H1 (cell line): ENCODE results near the gene LUM. TPM values are rescaled to one million over a fixed set of nuclear protein-coding genes. Genes with fewer than 3 reads are reported as not detected.

Experiments used
- CTCF ChIA-PET: fragments of 300-600 bp; sonication (Branson Sonifier 250); formaldehyde crosslinking; loops from one replicate; lab custom pipeline; 2021; ENCODE audit not compliant: partially characterized antibody; lab: Charles Lee
- POLR2A ChIA-PET: fragments of 300-600 bp; sonication (Branson Sonifier 250); formaldehyde crosslinking; loops from one replicate; lab custom pipeline; 2021; ENCODE audit warnings: inconsistent platforms; ENCODE audit not compliant: partially characterized antibody; lab: Charles Lee
- DNase-seq, 2 experiments: peaks; one replicate each; pipeline versions ENCODE4 v3.0.0 to v3.0.0-alpha.2; 2010 to 2022; ENCODE audit warnings: low spot score in 2 of 2, low read depth in 1 of 2, mixed read lengths in 1 of 2
- FAIRE-seq: peaks from 2 replicates; lab custom pipeline; 2011; peaks lifted over from hg19 to GRCh38; lab: Jason Lieb, UNC
- H2AFZ ChIP-seq: 2 replicates; pipeline ENCODE4 v1.8.1; 2012; ENCODE audit warnings: low read length, inconsistent platforms
- H2AK5ac ChIP-seq: 2 replicates; pipeline ENCODE4 v1.6.1; 2013; ENCODE audit warnings: low read depth, low read length
- H2BK120ac ChIP-seq: replicated peaks from 2 replicates; pipeline ENCODE3; 2013; ENCODE audit warnings: low read depth, low read length, inconsistent platforms
- H2BK12ac ChIP-seq: 2 replicates; pipeline ENCODE4 v1.6.1; 2013; ENCODE audit warnings: low read depth, low read length
- H2BK15ac ChIP-seq: 2 replicates; pipeline ENCODE4 v1.6.1; 2013; ENCODE audit warnings: low read length
- H2BK20ac ChIP-seq: 2 replicates; pipeline ENCODE4 v1.6.1; 2013; ENCODE audit warnings: low read length
- H2BK5ac ChIP-seq: 2 replicates; pipeline ENCODE4 v1.6.1; 2013; ENCODE audit warnings: low read depth, low read length
- H3K14ac ChIP-seq: 2 replicates; pipeline ENCODE4 v1.6.1; 2013; ENCODE audit warnings: inconsistent platforms; ENCODE audit not compliant: insufficient read length
- H3K18ac ChIP-seq: 2 replicates; pipeline ENCODE4 v1.6.1; 2013; ENCODE audit warnings: low read length; ENCODE audit errors: extremely low read depth
- H3K23ac ChIP-seq: 2 replicates; pipeline ENCODE4 v1.6.1; 2013; ENCODE audit warnings: inconsistent platforms; ENCODE audit not compliant: insufficient read length
- H3K23me2 ChIP-seq: 2 replicates; pipeline ENCODE4 v1.6.1; 2013; ENCODE audit warnings: low read depth, low read length
- H3K27ac ChIP-seq: 2 replicates; pipeline ENCODE4 v1.6.1; 2011; ENCODE audit warnings: low read depth, low read length, inconsistent platforms
- H3K27me3 ChIP-seq, 4 experiments: replicated peaks in 1 of 4; 1 replicate in 1 of 4; 2 replicates in 3 of 4; pipeline versions ENCODE4 v1.6.1 to v1.8.1; 2011 to 2013; ENCODE audit warnings: low read length in 3 of 4, mild to moderate bottlenecking in 3 of 4, inconsistent platforms in 2 of 4, mixed read lengths in 2 of 4, moderate library complexity in 1 of 4; ENCODE audit not compliant: control insufficient read depth in 3 of 4, insufficient read depth in 3 of 4; ENCODE audit errors: extremely low read depth in 1 of 4
- H3K36me3 ChIP-seq, 4 experiments: 2 replicates each; pipeline versions ENCODE4 v1.6.1 to v1.8.1; 2011 to 2013; ENCODE audit warnings: mild to moderate bottlenecking in 4 of 4, low read length in 3 of 4, moderate library complexity in 2 of 4, control low read depth in 1 of 4, inconsistent platforms in 1 of 4; ENCODE audit not compliant: insufficient read depth in 4 of 4, control insufficient read depth in 2 of 4
- H3K4ac ChIP-seq: replicated peaks from 2 replicates; pipeline ENCODE3; 2013; ENCODE audit warnings: low read length, low read depth, mixed read lengths, inconsistent platforms; ENCODE audit not compliant: insufficient read length
- H3K4me1 ChIP-seq, 4 experiments: replicated peaks in 1 of 4; 1 replicate in 1 of 4; 2 replicates in 3 of 4; pipeline versions ENCODE4 v1.6.1 to v1.8.1; 2011 to 2013; ENCODE audit warnings: low read length in 3 of 4, inconsistent platforms in 2 of 4, mixed read lengths in 1 of 4; ENCODE audit not compliant: insufficient read depth in 4 of 4, control insufficient read depth in 3 of 4
- H3K4me2 ChIP-seq, 2 experiments: 2 replicates each; pipeline versions ENCODE4 v1.6.1 to v1.8.1; 2011 to 2013; ENCODE audit warnings: low read depth in 2 of 2, low read length in 2 of 2, control low read depth in 1 of 2, inconsistent platforms in 1 of 2, mild to moderate bottlenecking in 1 of 2; ENCODE audit not compliant: insufficient read depth in 1 of 2
- H3K4me3 ChIP-seq, 4 experiments: fragments of 200-600, 300-600 bp in 1 of 4; sonication (generic), shearing (Covaris generic), sonication (Bioruptor Twin) in 1 of 4; 2 replicates each; pipeline versions ENCODE4 v1.5.1 to v1.8.1; 2011 to 2016; ENCODE audit warnings: low read length in 4 of 4, low read depth in 3 of 4, control low read depth in 2 of 4, inconsistent platforms in 2 of 4, mild to moderate bottlenecking in 2 of 4, mixed read lengths in 1 of 4, moderate library complexity in 1 of 4; ENCODE audit not compliant: insufficient read depth in 2 of 4; ENCODE audit errors: extremely low read depth in 1 of 4
- H3K56ac ChIP-seq: replicated peaks from 2 replicates; pipeline ENCODE3; 2013; ENCODE audit warnings: low read depth, mild to moderate bottlenecking, mixed read lengths, low read length, inconsistent platforms; ENCODE audit not compliant: insufficient read length
- H3K79me1 ChIP-seq: 2 replicates; pipeline ENCODE4 v1.6.1; 2013; ENCODE audit warnings: low read depth, low read length, control low read depth
- H3K79me2 ChIP-seq, 2 experiments: 2 replicates each; pipeline versions ENCODE4 v1.6.1 to v1.8.1; 2012 to 2013; ENCODE audit warnings: low read length in 2 of 2, mild to moderate bottlenecking in 2 of 2, inconsistent platforms in 1 of 2; ENCODE audit not compliant: insufficient read depth in 2 of 2, control insufficient read depth in 1 of 2
- H3K9ac ChIP-seq, 4 experiments: replicated peaks in 1 of 4; 1 replicate in 1 of 4; 2 replicates in 3 of 4; pipeline versions ENCODE4 v1.6.1 to v1.8.1; 2011 to 2013; ENCODE audit warnings: low read depth in 3 of 4, low read length in 3 of 4, control low read depth in 2 of 4, mild to moderate bottlenecking in 2 of 4, moderate library complexity in 2 of 4, inconsistent platforms in 1 of 4; ENCODE audit errors: extremely low read depth in 1 of 4
- H3K9me3 ChIP-seq, 2 experiments: 2 replicates each; pipeline versions ENCODE4 v1.6.1 to v1.8.1; 2012 to 2013; ENCODE audit warnings: mild to moderate bottlenecking in 2 of 2, moderate library complexity in 2 of 2, control low read depth in 1 of 2, inconsistent platforms in 1 of 2, low read depth in 1 of 2, low read length in 1 of 2, mixed read lengths in 1 of 2; ENCODE audit not compliant: insufficient read depth in 2 of 2
- H4K20me1 ChIP-seq, 2 experiments: replicated peaks in 1 of 2; 2 replicates each; pipeline versions ENCODE3 to v1.8.1; 2011 to 2013; ENCODE audit warnings: inconsistent platforms in 2 of 2, low read length in 2 of 2, mild to moderate bottlenecking in 1 of 2; ENCODE audit not compliant: insufficient read depth in 2 of 2, control insufficient read depth in 1 of 2
- H4K5ac ChIP-seq: 2 replicates; pipeline ENCODE4 v1.6.1; 2013; ENCODE audit warnings: low read length, low read depth, mixed read lengths, inconsistent platforms; ENCODE audit not compliant: insufficient read length
- H4K8ac ChIP-seq: 2 replicates; pipeline ENCODE4 v1.8.0; 2013; ENCODE audit warnings: mild to moderate bottlenecking, moderate library complexity, low read length, inconsistent platforms; ENCODE audit not compliant: insufficient read depth; ENCODE audit errors: extremely low read depth
- H4K91ac ChIP-seq: replicated peaks from 2 replicates; pipeline ENCODE3; 2013; ENCODE audit warnings: low read length, mixed read lengths, inconsistent platforms; ENCODE audit not compliant: insufficient read length
- CTBP2 ChIP-seq: IDR thresholded peaks from 2 replicates; pipeline ENCODE4 v1.7.0; 2011; ENCODE audit warnings: borderline replicate concordance, mild to moderate bottlenecking, moderate library complexity, mixed read lengths, low read length; ENCODE audit not compliant: insufficient read depth, insufficient read length
- RXRA ChIP-seq: IDR thresholded peaks from 2 replicates; pipeline ENCODE4 v1.6.1; 2011; ENCODE audit warnings: low read depth, mild to moderate bottlenecking, low read length, moderate library complexity; ENCODE audit not compliant: insufficient read depth
- WGBS, 2 experiments: shearing (Covaris generic) in 1 of 2; methylation state at CpG; one replicate each; pipeline versions ENCODE4 v1.1.6 to v1.1.7; 2013 to 2015; ENCODE audit warnings: low lambda C conversion rate in 2 of 2, mixed read lengths in 2 of 2, inconsistent platforms in 1 of 2, low coverage in 1 of 2, missing lambda C conversion rate in 1 of 2; ENCODE audit not compliant: insufficient replicate concordance in 2 of 2, insufficient coverage in 1 of 2, insufficient read length in 1 of 2; ENCODE audit errors: extremely low coverage in 1 of 2, missing lambda C conversion rate in 1 of 2; 5-methylcytosine and 5-hydroxymethylcytosine counted together
- polyA plus RNA-seq, 7 experiments: library from polyadenylated mRNA; depleted of rRNA in 3 of 7; stranded (reverse) in 5 of 7; unstranded in 2 of 7; fragments of >200 nt in 5 of 7; fragments of 200-250 nt in 2 of 7; gene quantifications; 1 replicate in 5 of 7; 2 replicates in 1 of 7; 4 replicates in 1 of 7; pipeline versions ENCODE4 v1.2.1 to v1.2.3, GENCODE V29; 2011 to 2013; ENCODE audit warnings: missing spikeins in 2 of 7, mixed read lengths in 2 of 7
- total RNA-seq: library from RNA; stranded (reverse); fragmentation: NEBNext Ultra II Directional; extraction: Animal tissue kit (Norgen Biotek cat#: 25700); gene quantifications from 2 replicates; pipeline ENCODE4 v1.2.1, GENCODE V29; 2021

Gene LUM
- total and polyA plus RNA-seq, 2 of the 8 experiments (the other 6 are each of a cell fraction or from before 2014, with no cell fraction given), result not detected

- ChIA-PET CTCF (interaction anchor here (1.1 to 1.9 kb wide), 2 partner anchors 29 to 140 kb away, joined by 3 to 7 read pairs; no protein-coding TSS in a partner anchor), POLR2A (no interaction called here)
- H4K20me1 ChIP-seq, result no peaks in the 10 kb centered on the region
- no peak for FAIRE-seq
- H4K5ac ChIP-seq, result no peak overlapping the region
- H2BK12ac ChIP-seq, result no peak overlapping the region
- no peaks in the 10 kb centered on the region; the same call in 1 of the 2 replicates for H3K23me2 ChIP-seq
- no peak overlapping the region for H4K8ac ChIP-seq
- H3K14ac ChIP-seq, result no peak overlapping the region
- no peaks in the 10 kb centered on the region for H3K79me2 ChIP-seq
- no peak overlapping the region for H3K27ac ChIP-seq
- H3K4ac ChIP-seq, result no peak overlapping the region
- no peak overlapping the region for H2BK120ac ChIP-seq
- no peak overlapping the region for H3K9ac ChIP-seq
- H3K23ac ChIP-seq, result no peak overlapping the region
- no peaks in the 10 kb centered on the region for H3K36me3 ChIP-seq
- WGBS, 2 experiments, result 80% methylated on average over 1 of the region's 1 CpG; no CpG with 5 or more reads in 1 of the 2 experiments
- H2AFZ ChIP-seq, result no peak overlapping the region
- no peak overlapping the region for H2BK15ac ChIP-seq
- no peak overlapping the region for H2BK20ac ChIP-seq
- no peak overlapping the region for H4K91ac ChIP-seq
- H3K4me1 ChIP-seq, result no peaks in the 10 kb centered on the region
- no peaks in the 10 kb centered on the region for H3K9me3 ChIP-seq
- no peak overlapping the region for H2AK5ac ChIP-seq
- H3K56ac ChIP-seq, result no peak overlapping the region
- H3K79me1 ChIP-seq, result no peaks in the 10 kb centered on the region
- no peak overlapping the region for H3K4me2 ChIP-seq
- H2BK5ac ChIP-seq, result no peak overlapping the region
- DNase-seq, result no peak
- no peaks in the 10 kb centered on the region for H3K27me3 ChIP-seq
- H3K18ac ChIP-seq, result no peak overlapping the region
- no peak overlapping the region for H3K4me3 ChIP-seq
- TF ChIP-seq RXRA, result no peak
- no peak for TF ChIP-seq CTBP2
Observed at GRCh38 chr12:91080041-91080440, 31.3 kb downstream of the LUM start.
